IMR-90 (cell line): ENCODE results near the gene AP3D1. TPM values are rescaled to one million over a fixed set of nuclear protein-coding genes. Genes with fewer than 3 reads are reported as not detected.

Source experiments
- ATAC-seq: fragments of 200-7000 bp; cut with Tn5 transposase; 2 replicates; pipeline ENCODE4 v1.9.1; 2020; ENCODE audit warnings: low read depth, mild to moderate bottlenecking, moderate library complexity
- BruUV-seq: library from RNA; stranded (reverse); fragments of 400-500 nt; replicated peaks from 2 replicates; lab custom pipeline; 2021; lab: Mats Ljungman, UMichigan
- CTCF ChIA-PET: fragments of 300-600 bp; formaldehyde crosslinking; extraction: SDS; loops from one replicate; lab custom pipeline; 2021; ENCODE audit warnings: antibody characterized with exemption; lab: Yijun Ruan, JAX
- POLR2A ChIA-PET: fragments of 300-600 bp; sonication (Branson Sonifier 250); formaldehyde crosslinking; loops from one replicate; lab custom pipeline; 2022; ENCODE audit warnings: antibody characterized with exemption; ENCODE audit not compliant: unreplicated experiment; lab: Charles Lee
- DNase-seq: peaks from one replicate; pipeline ENCODE4 v3.0.0; 2013
- H2AFZ ChIP-seq: replicated peaks from 2 replicates; pipeline ENCODE3; 2013; ENCODE audit warnings: low read length, mild to moderate bottlenecking; ENCODE audit not compliant: poor library complexity
- H2AK5ac ChIP-seq: 2 replicates; pipeline ENCODE4 v1.6.1; 2013; ENCODE audit warnings: low read depth, low read length, inconsistent platforms
- H2AK9ac ChIP-seq: replicated peaks from 2 replicates; pipeline ENCODE3; 2013; ENCODE audit warnings: mild to moderate bottlenecking, low read depth, low read length, moderate library complexity; ENCODE audit not compliant: poor library complexity
- H2BK120ac ChIP-seq: 2 replicates; pipeline ENCODE4 v1.6.1; 2013; ENCODE audit warnings: low read depth, low read length, inconsistent platforms
- H2BK15ac ChIP-seq: 3 replicates; pipeline ENCODE4 v1.6.1; 2013; ENCODE audit warnings: low read depth, low read length, inconsistent platforms
- H2BK20ac ChIP-seq: 2 replicates; pipeline ENCODE4 v1.6.1; 2013; ENCODE audit warnings: low read depth, mild to moderate bottlenecking, inconsistent platforms, low read length, moderate library complexity
- H2BK5ac ChIP-seq: 2 replicates; pipeline ENCODE4 v1.6.1; 2013; ENCODE audit warnings: mild to moderate bottlenecking, low read depth, low read length, inconsistent platforms; ENCODE audit not compliant: poor library complexity, severe bottlenecking
- H3K14ac ChIP-seq: replicated peaks from 2 replicates; pipeline ENCODE4 v1.6.1; 2013; ENCODE audit warnings: low read depth, low read length, inconsistent platforms
- H3K18ac ChIP-seq: 2 replicates; pipeline ENCODE4 v1.6.1; 2013; ENCODE audit warnings: low read depth, low read length, control low read depth
- H3K23ac ChIP-seq: 2 replicates; pipeline ENCODE4 v1.6.1; 2013; ENCODE audit warnings: low read depth, low read length, inconsistent platforms
- H3K27ac ChIP-seq: 2 replicates; pipeline ENCODE4 v1.5.1; 2013; ENCODE audit warnings: mild to moderate bottlenecking, control low read depth, low read length; ENCODE audit not compliant: insufficient read depth
- H3K27me3 ChIP-seq: 2 replicates; pipeline ENCODE4 v1.6.1; 2013; ENCODE audit warnings: low read length; ENCODE audit not compliant: control insufficient read depth, insufficient read depth
- H3K36me3 ChIP-seq: 2 replicates; pipeline ENCODE4 v1.6.1; 2013; ENCODE audit warnings: low read length, mixed read lengths; ENCODE audit not compliant: control insufficient read depth, insufficient read depth
- H3K4ac ChIP-seq: 2 replicates; pipeline ENCODE4 v1.6.1; 2013; ENCODE audit warnings: low read depth, low read length, inconsistent platforms
- H3K4me1 ChIP-seq: 2 replicates; pipeline ENCODE4 v1.6.1; 2013; ENCODE audit warnings: low read length, mixed read lengths; ENCODE audit not compliant: control insufficient read depth, insufficient read depth
- H3K4me2 ChIP-seq: 2 replicates; pipeline ENCODE4 v1.6.1; 2013; ENCODE audit warnings: low read depth, mild to moderate bottlenecking, control low read depth, low read length, moderate library complexity
- H3K4me3 ChIP-seq: 2 replicates; pipeline ENCODE4 v1.5.1; 2013; ENCODE audit warnings: low read depth, mild to moderate bottlenecking, control low read depth, low read length, moderate library complexity; ENCODE audit not compliant: insufficient read depth
- H3K56ac ChIP-seq: 2 replicates; pipeline ENCODE4 v1.6.1; 2013; ENCODE audit warnings: low read length, inconsistent platforms; ENCODE audit not compliant: insufficient read depth; ENCODE audit errors: extremely low read depth
- H3K79me1 ChIP-seq, 2 experiments: 2 replicates each; pipeline ENCODE4 v1.6.1; 2013; ENCODE audit warnings: low read length in 2 of 2, inconsistent platforms in 1 of 2, low read depth in 1 of 2
- H3K9ac ChIP-seq: 2 replicates; pipeline ENCODE4 v1.6.1; 2013; ENCODE audit warnings: low read depth, low read length, control low read depth
- H3K9me1 ChIP-seq: 2 replicates; pipeline ENCODE4 v1.6.1; 2013; ENCODE audit warnings: low read length, inconsistent platforms; ENCODE audit not compliant: insufficient read depth
- H3K9me3 ChIP-seq: 2 replicates; pipeline ENCODE4 v1.6.1; 2013; ENCODE audit warnings: low read length; ENCODE audit not compliant: control insufficient read depth, insufficient read depth
- H4K20me1 ChIP-seq: 2 replicates; pipeline ENCODE4 v1.6.1; 2013; ENCODE audit warnings: low read length, inconsistent platforms; ENCODE audit not compliant: insufficient read depth
- H4K5ac ChIP-seq: 2 replicates; pipeline ENCODE4 v1.6.1; 2013; ENCODE audit warnings: mild to moderate bottlenecking, low read depth, low read length, control low read depth
- H4K8ac ChIP-seq, 2 experiments: 2 replicates each; pipeline ENCODE4 v1.6.1; 2013; ENCODE audit warnings: low read depth in 2 of 2, low read length in 2 of 2, control low read depth in 1 of 2, inconsistent platforms in 1 of 2
- H4K91ac ChIP-seq: 2 replicates; pipeline ENCODE4 v1.6.1; 2013; ENCODE audit warnings: low read depth, low read length, inconsistent platforms; ENCODE audit not compliant: insufficient read depth
- BHLHE40 ChIP-seq: fragments of 150-350 bp; IDR thresholded peaks from 2 replicates; pipeline ENCODE4 v1.6.1; 2016; ENCODE audit warnings: mild to moderate bottlenecking, low read depth, low read length
- CEBPB ChIP-seq: IDR thresholded peaks from 2 replicates; pipeline ENCODE4 v1.6.1; 2012; ENCODE audit warnings: low read depth, low read length, improper control_type of control experiment
- CHD1 ChIP-seq: IDR thresholded peaks from 2 replicates; pipeline ENCODE4 v1.6.1; 2012; ENCODE audit warnings: low read depth, low read length, improper control_type of control experiment
- ELK1 ChIP-seq: fragments of 150-350 bp; IDR thresholded peaks from 2 replicates; pipeline ENCODE4 v1.6.1; 2016; ENCODE audit warnings: low read depth, mild to moderate bottlenecking, low read length, moderate library complexity, borderline replicate concordance
- FOS ChIP-seq: fragments of 150-350 bp; IDR thresholded peaks from 2 replicates; pipeline ENCODE4 v1.6.1; 2016; ENCODE audit warnings: low read depth, low read length
- MAFK ChIP-seq: IDR thresholded peaks from 2 replicates; pipeline ENCODE4 v1.6.1; 2012; ENCODE audit warnings: low read depth, low read length, improper control_type of control experiment
- MAZ ChIP-seq: IDR thresholded peaks from 2 replicates; pipeline ENCODE4 v1.6.1; 2012; ENCODE audit warnings: low read depth, mild to moderate bottlenecking, low read length, improper control_type of control experiment, moderate library complexity, borderline replicate concordance
- MXI1 ChIP-seq: IDR thresholded peaks from 2 replicates; pipeline ENCODE4 v1.6.1; 2012; ENCODE audit warnings: low read depth, mild to moderate bottlenecking, low read length, moderate library complexity, borderline replicate concordance
- NFE2L2 ChIP-seq: fragments of 150-350 bp; IDR thresholded peaks from 2 replicates; pipeline ENCODE4 v1.6.1; 2016; ENCODE audit warnings: low read depth, mild to moderate bottlenecking, low read length
- POLR2A ChIP-seq: IDR thresholded peaks from 2 replicates; pipeline ENCODE4 v1.6.1; 2012; ENCODE audit warnings: mild to moderate bottlenecking, low read depth, low read length
- RAD21 ChIP-seq: IDR thresholded peaks from 2 replicates; pipeline ENCODE4 v1.6.1; 2012; ENCODE audit warnings: low read length, improper control_type of control experiment
- RCOR1 ChIP-seq: IDR thresholded peaks from 2 replicates; pipeline ENCODE4 v1.6.1; 2012; ENCODE audit warnings: mild to moderate bottlenecking, low read length, improper control_type of control experiment; ENCODE audit not compliant: insufficient replicate concordance
- RFX5 ChIP-seq: IDR thresholded peaks from 2 replicates; pipeline ENCODE4 v1.8.0; 2012; ENCODE audit warnings: low read depth, mild to moderate bottlenecking, low read length, moderate library complexity
- SMC3 ChIP-seq: fragments of 150-350 bp; IDR thresholded peaks from 2 replicates; pipeline ENCODE4 v1.6.1; 2016; ENCODE audit warnings: low read depth, mild to moderate bottlenecking, antibody characterized with exemption, low read length, moderate library complexity
- WGBS, 2 experiments: methylation state at CpG; one replicate each; pipeline versions ENCODE4 v1.1.5 to v1.1.7; 2013; ENCODE audit warnings: missing lambda C conversion rate in 2 of 2; ENCODE audit not compliant: insufficient read length in 1 of 2; ENCODE audit errors: extremely low coverage in 2 of 2; 5-methylcytosine and 5-hydroxymethylcytosine counted together
- dilution Hi-C: fragments of 300-500 bp; cut with HindIII; formaldehyde crosslinking; loops from one replicate; pipeline ENCODE4 v1.14.3; 2018; ENCODE audit warnings: low sequenced_read_pairs; ENCODE audit not compliant: unreplicated experiment
- in situ Hi-C: fragments of 300-500 bp; cut with MboI; formaldehyde crosslinking; loops from 3 replicates; pipeline ENCODE4 v1.14.3; 2019; ENCODE audit warnings: low sequenced_read_pairs, inconsistent platforms, mixed read lengths
- intact Hi-C: fragments of 100-400 bp; cut with micrococcal nuclease; formaldehyde crosslinking; loops from 2 replicates; pipeline ENCODE4 v1.10.0; 2022
- polyA plus RNA-seq, 3 experiments: library from polyadenylated mRNA; depleted of rRNA; stranded (reverse); fragments of >200 nt; gene quantifications; 2 replicates each; pipeline ENCODE4 v1.2.3, GENCODE V29; 2012; ENCODE audit warnings: low replicate concordance in 1 of 3
- total RNA-seq: library from RNA; depleted of rRNA; stranded (reverse); fragments of >200 nt; gene quantifications from 2 replicates; pipeline ENCODE4 v1.2.3, GENCODE V29; 2012
- TF ChIP-seq, protein P1 (sequence below): conservative IDR thresholded peaks from 2 replicates; pipeline ENCODE4 v1.5.1; 2012; ENCODE audit warnings: mild to moderate bottlenecking, low read depth, low read length, improper control_type of control experiment
- TF ChIP-seq, protein P2 (sequence below): fragments of 150-350 bp; IDR thresholded peaks from 2 replicates; pipeline ENCODE4 v1.6.1; 2017; ENCODE audit warnings: mild to moderate bottlenecking, antibody characterized with exemption, low read length, low read depth

The AP3D1 gene
- total and polyA plus RNA-seq, 2 of the 4 experiments (the other 2 are of a cell fraction): 75.3 to 129 TPM

DNA sequence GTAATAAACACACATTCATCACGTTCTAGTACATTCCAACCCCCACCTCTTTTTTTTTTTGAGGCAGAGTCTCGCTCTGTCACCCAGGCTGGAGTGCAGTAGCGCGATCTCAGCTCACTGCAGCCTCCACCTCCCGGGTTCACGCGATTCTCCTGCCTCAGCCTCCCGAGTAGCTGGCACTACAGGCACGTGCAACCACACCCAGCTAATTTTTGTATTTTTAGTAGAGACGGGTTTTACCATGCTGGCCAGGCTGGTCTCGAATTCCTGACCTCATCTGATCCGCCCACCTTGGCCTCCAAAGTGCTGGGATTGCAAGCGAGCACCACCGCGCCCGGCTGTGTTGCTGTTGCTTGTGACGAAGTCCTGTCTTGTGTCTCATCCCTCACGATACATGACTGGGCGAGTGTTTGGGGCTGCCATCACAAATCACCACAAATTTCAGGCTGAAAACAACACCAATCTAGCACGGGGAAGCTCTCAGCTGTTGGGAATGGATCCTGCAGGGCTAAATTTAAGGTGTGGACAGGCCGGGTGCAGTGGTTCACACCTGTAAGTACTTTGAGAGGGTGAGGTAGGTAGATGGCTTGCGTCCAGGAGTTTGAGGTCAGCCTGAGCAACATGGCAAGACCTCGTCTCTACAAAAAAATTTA, 70.9 kb downstream of the AP3D1 start:
- Histone ChIP-seq H3K56ac (no peak overlapping the region), H2AK9ac (no peak overlapping the region), H4K5ac (no peak overlapping the region), H2BK15ac (no peak overlapping the region), H2AK5ac (no peak overlapping the region), H3K18ac (no peak overlapping the region), H4K20me1 (peaks cover 14% of the 10 kb centered on the region), H3K4me3 (no peak overlapping the region), H4K8ac (no peak overlapping the region), H3K4ac (no peak overlapping the region), H2AFZ (no peak overlapping the region), H3K9ac (no peak overlapping the region), H4K91ac (no peak overlapping the region), H3K14ac (no peak overlapping the region), H3K4me1 (no peaks in the 10 kb centered on the region), H3K79me1 (peaks cover 20 to 35% of the 10 kb centered on the region in 2 experiments; a peak in 3 of 4 replicates), H3K27ac (no peak overlapping the region), H2BK120ac (no peak overlapping the region), H3K36me3 (peaks cover 62% of the 10 kb centered on the region), H3K9me1 (no peaks in the 10 kb centered on the region), H2BK5ac (no peak overlapping the region), H3K27me3 (no peaks in the 10 kb centered on the region), H2BK20ac (no peak overlapping the region), H3K4me2 (no peak overlapping the region), H3K23ac (no peak overlapping the region), H3K9me3 (no peaks in the 10 kb centered on the region)
- ATAC-seq (no peak), DNase-seq (no peak)
- in situ Hi-C loops: no loop called here
- POLR2A ChIA-PET: no interaction called here
- dilution Hi-C loops: no loop called here
- 79% methylated on average over 9 of the region's 23 CpGs; no CpG with 5 or more reads in 1 of the 2 experiments for WGBS, 2 experiments
- no TSS peak for BruUV-seq
- intact Hi-C loops: no loop called here
- TF ChIP-seq, protein P1, sequence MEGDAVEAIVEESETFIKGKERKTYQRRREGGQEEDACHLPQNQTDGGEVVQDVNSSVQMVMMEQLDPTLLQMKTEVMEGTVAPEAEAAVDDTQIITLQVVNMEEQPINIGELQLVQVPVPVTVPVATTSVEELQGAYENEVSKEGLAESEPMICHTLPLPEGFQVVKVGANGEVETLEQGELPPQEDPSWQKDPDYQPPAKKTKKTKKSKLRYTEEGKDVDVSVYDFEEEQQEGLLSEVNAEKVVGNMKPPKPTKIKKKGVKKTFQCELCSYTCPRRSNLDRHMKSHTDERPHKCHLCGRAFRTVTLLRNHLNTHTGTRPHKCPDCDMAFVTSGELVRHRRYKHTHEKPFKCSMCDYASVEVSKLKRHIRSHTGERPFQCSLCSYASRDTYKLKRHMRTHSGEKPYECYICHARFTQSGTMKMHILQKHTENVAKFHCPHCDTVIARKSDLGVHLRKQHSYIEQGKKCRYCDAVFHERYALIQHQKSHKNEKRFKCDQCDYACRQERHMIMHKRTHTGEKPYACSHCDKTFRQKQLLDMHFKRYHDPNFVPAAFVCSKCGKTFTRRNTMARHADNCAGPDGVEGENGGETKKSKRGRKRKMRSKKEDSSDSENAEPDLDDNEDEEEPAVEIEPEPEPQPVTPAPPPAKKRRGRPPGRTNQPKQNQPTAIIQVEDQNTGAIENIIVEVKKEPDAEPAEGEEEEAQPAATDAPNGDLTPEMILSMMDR: no peak
- TF ChIP-seq MAZ: no peak
- TF ChIP-seq SMC3: no peak
- no peak for TF ChIP-seq MXI1
- no peak for TF ChIP-seq CHD1
- TF ChIP-seq MAFK: no peak
- TF ChIP-seq, protein P2, sequence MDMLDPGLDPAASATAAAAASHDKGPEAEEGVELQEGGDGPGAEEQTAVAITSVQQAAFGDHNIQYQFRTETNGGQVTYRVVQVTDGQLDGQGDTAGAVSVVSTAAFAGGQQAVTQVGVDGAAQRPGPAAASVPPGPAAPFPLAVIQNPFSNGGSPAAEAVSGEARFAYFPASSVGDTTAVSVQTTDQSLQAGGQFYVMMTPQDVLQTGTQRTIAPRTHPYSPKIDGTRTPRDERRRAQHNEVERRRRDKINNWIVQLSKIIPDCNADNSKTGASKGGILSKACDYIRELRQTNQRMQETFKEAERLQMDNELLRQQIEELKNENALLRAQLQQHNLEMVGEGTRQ: no peak
- TF ChIP-seq BHLHE40: no peak
- no peak for TF ChIP-seq CEBPB
- TF ChIP-seq FOS: no peak
- no peak for TF ChIP-seq ELK1
- no peak for TF ChIP-seq NFE2L2
- no peak for TF ChIP-seq RAD21
- TF ChIP-seq RCOR1: no peak
- TF ChIP-seq POLR2A: no peak
- TF ChIP-seq RFX5: no peak
- CTCF ChIA-PET: no interaction called here
